ENCODE measurements around the gene TMEM181. TPM values are rescaled to one million over a fixed set of nuclear protein-coding genes. Genes with fewer than 3 reads are reported as not detected.

TMEM181 gene
- total and polyA plus RNA-seq, 2 of the 13 experiments (the other 11 are each of a cell fraction or from before 2014, with no cell fraction given), result 59.1 to 108 TPM

- TF ChIP-seq HNRNPLL (IDR thresholded peaks at IDR 0.05; ENCODE audit: low read depth, low read length, poor library complexity, severe bottlenecking), result no peak
- no peak for TF ChIP-seq ATM (IDR thresholded peaks at IDR 0.05; ENCODE audit: borderline replicate concordance)
- no peak for TF ChIP-seq MTF2 (CRISPR knock-in tag; IDR thresholded peaks at IDR 0.05; ENCODE audit: borderline replicate concordance)
- TF ChIP-seq MTF1 (CRISPR knock-in tag; IDR thresholded peaks at IDR 0.05), result no peak
Observed at GRCh38 chr6:158661156-158661685, 101.3 kb downstream of the TMEM181 start (continued).

- H2AFZ ChIP-seq (ENCODE audit: low read length), result no peak overlapping the region
- ATAC-seq (no peak), DNase-seq (ENCODE audit: low spot score) (no peak), FAIRE-seq (no peak)
- H3K4me1 ChIP-seq (ENCODE audit: insufficient read depth, low read length), result no peaks in the 10 kb centered on the region; the same call in 1 of the 2 replicates
- in situ Hi-C loops (cut with HindIII; ENCODE audit: extremely low pct_ligation_motif_present, low pct_unique_long_range_greater_than_20kb) (no loop called here), intact Hi-C loops (cut with micrococcal nuclease; ENCODE audit: unreplicated experiment) (no loop called here)
- ChIA-PET CTCF (ENCODE audit: low intra/inter-chr PET ratio, low total read pairs) (no interaction called here), POLR2A (no interaction called here)
- H3K36me3 ChIP-seq (replicated peaks in 1 of 2; ENCODE audit: control insufficient read depth in 1 of 2, insufficient read depth in 2 of 2, low read length in 2 of 2), result no peaks in the 10 kb centered on the region
- no TSS peak for BruUV-seq (replicated peaks)
- H3K27ac ChIP-seq (ENCODE audit: extremely low read length, insufficient read depth, low read length), result no peak overlapping the region
- no peaks in the 10 kb centered on the region for H3K79me2 ChIP-seq (ENCODE audit: insufficient read depth, low read length)
- TF ChIP-seq PAX8 (CRISPR knock-in tag; IDR thresholded peaks at IDR 0.05; ENCODE audit: borderline replicate concordance), result no peak
- no peak overlapping the region for H3K4me2 ChIP-seq (ENCODE audit: low read depth, low read length)
- no peak overlapping the region for H3K9ac ChIP-seq (ENCODE audit: insufficient read depth, low read depth, low read length)
- no peaks in the 10 kb centered on the region for H4K20me1 ChIP-seq (ENCODE audit: insufficient read depth, low read length)
- WGBS (ENCODE audit: low lambda C conversion rate), result 43% methylated on average over 3 of the region's 3 CpGs
- H3K27me3 ChIP-seq (ENCODE audit: control insufficient read depth in 1 of 2, insufficient read depth in 2 of 2, low read length in 2 of 2), result peaks cover 15 to 61% of the 10 kb centered on the region in 2 experiments; a peak in 4 of 5 replicates
- H3K9me3 ChIP-seq (ENCODE audit: low read length), result no peaks in the 10 kb centered on the region
- no peak overlapping the region for H3K4me3 ChIP-seq (replicated peaks in 1 of 3; ENCODE audit: insufficient read depth in 1 of 3, low read depth in 2 of 3, low read length in 3 of 3)
Observed at GRCh38 chr6:158662607-158662953, 102.7 kb downstream of the TMEM181 start.

- Histone ChIP-seq H3K9me3 (ENCODE audit: low read length) (no peaks in the 10 kb centered on the region), H3K27me3 (ENCODE audit: control insufficient read depth in 1 of 2, insufficient read depth in 2 of 2, low read length in 2 of 2) (peaks cover 16 to 65% of the 10 kb centered on the region in 2 experiments; a peak in 4 of 5 replicates), H2AFZ (ENCODE audit: low read length) (no peak overlapping the region), H3K79me2 (ENCODE audit: insufficient read depth, low read length) (no peaks in the 10 kb centered on the region), H3K9ac (ENCODE audit: insufficient read depth, low read depth, low read length) (no peak overlapping the region), H3K4me3 (replicated peaks in 1 of 3; ENCODE audit: insufficient read depth in 1 of 3, low read depth in 2 of 3, low read length in 3 of 3) (no peak overlapping the region), H3K27ac (ENCODE audit: extremely low read length, insufficient read depth, low read length) (no peak overlapping the region), H3K4me2 (ENCODE audit: low read depth, low read length) (no peak overlapping the region), H4K20me1 (ENCODE audit: insufficient read depth, low read length) (no peaks in the 10 kb centered on the region), H3K36me3 (replicated peaks in 1 of 2; ENCODE audit: control insufficient read depth in 1 of 2, insufficient read depth in 2 of 2, low read length in 2 of 2) (no peaks in the 10 kb centered on the region), H3K4me1 (ENCODE audit: insufficient read depth, low read length) (no peaks in the 10 kb centered on the region; the same call in 1 of the 2 replicates)
- POLR2A ChIA-PET, result no interaction called here
- FAIRE-seq (no peak), ATAC-seq (no peak), DNase-seq (ENCODE audit: low spot score) (no peak)
- BruUV-seq (replicated peaks), result no TSS peak
- CTCF ChIA-PET (ENCODE audit: low intra/inter-chr PET ratio, low total read pairs), result no interaction called here
- intact Hi-C loops (cut with micrococcal nuclease; ENCODE audit: unreplicated experiment) (no loop called here), in situ Hi-C loops (cut with HindIII; ENCODE audit: extremely low pct_ligation_motif_present, low pct_unique_long_range_greater_than_20kb) (no loop called here)
- 53% methylated on average over 25 of the region's 27 CpGs for WGBS (ENCODE audit: low lambda C conversion rate)
- TF ChIP-seq SP2 (CRISPR knock-in tag; IDR thresholded peaks at IDR 0.05) (no peak), HNRNPUL1 (IDR thresholded peaks at IDR 0.05; ENCODE audit: low read depth, low read length) (no peak), ZFP82 (CRISPR knock-in tag; IDR thresholded peaks at IDR 0.05; ENCODE audit: borderline replicate concordance) (no peak), SMAD3 (CRISPR knock-in tag; IDR thresholded peaks at IDR 0.05) (no peak), NFAT5 (CRISPR knock-in tag; IDR thresholded peaks at IDR 0.05) (no peak), ZFP62 (CRISPR knock-in tag; IDR thresholded peaks at IDR 0.05) (no peak)
Observed at GRCh38 chr6:158662954-158663624, 103.2 kb downstream of the TMEM181 start.

Data from HepG2 (cell line).